DND-41 (cell line): ENCODE measurements around the gene ANKFN1.

Source experiments
- CTCF ChIP-seq: IDR thresholded peaks from 2 replicates; pipeline ENCODE4 v1.5.1; 2012; ENCODE audit warnings: borderline replicate concordance, low read length, moderate library complexity, mild to moderate bottlenecking; ENCODE audit not compliant: poor library complexity, severe bottlenecking; ENCODE audit errors: extremely low read depth
- EZH2 ChIP-seq: IDR thresholded peaks from 3 replicates; pipeline ENCODE4 v1.6.1; 2012; ENCODE audit warnings: borderline replicate concordance, low read depth, mild to moderate bottlenecking, moderate library complexity, low read length, inconsistent platforms; ENCODE audit not compliant: severe bottlenecking

- TF ChIP-seq CTCF (no peak), EZH2 (no peak)
These were observed 32.4 kb downstream of the ANKFN1 start for GRCh38 chr17:56185491-56186221.
